ENCODE data around the gene KRT7.

Gene KRT7

GRCh38 chr12:52212701-52213563 lies 20.1 kb upstream of the KRT7 start:
- peak; percentile 10 for DNase-seq

- peak; percentile 79 for DNase-seq
These were observed 19.3 kb upstream of the KRT7 start for GRCh38 chr12:52213564-52214420.

GRCh38 chr12:52214421-52214802 lies 18.6 kb upstream of the KRT7 start:
- peak; percentile 13 for DNase-seq

GRCh38 chr12:52215587-52216031 lies 17.4 kb upstream of the KRT7 start:
- peak; percentile 16 for DNase-seq

GRCh38 chr12:52216100-52216499 lies 16.9 kb upstream of the KRT7 start:
- DNase-seq: peak; percentile 7

- peak; percentile 33 for DNase-seq
These were observed 16.2 kb upstream of the KRT7 start for GRCh38 chr12:52216807-52217206.

GRCh38 chr12:52217223-52217622 lies 15.8 kb upstream of the KRT7 start:
- DNase-seq: peak; percentile 30

- DNase-seq: no peak
These were observed 15.0 kb upstream of the KRT7 start for GRCh38 chr12:52218001-52218400.

- no peak for DNase-seq
These were observed 12.6 kb upstream of the KRT7 start for GRCh38 chr12:52220477-52220876.

GRCh38 chr12:52221070-52221781 lies 11.8 kb upstream of the KRT7 start:
- DNase-seq: no peak

GRCh38 chr12:52221912-52222457 lies 11.1 kb upstream of the KRT7 start:
- peak; percentile 28 for DNase-seq

GRCh38 chr12:52222692-52223091 lies 10.4 kb upstream of the KRT7 start:
- no peak for DNase-seq

- no peak for DNase-seq
These were observed 9.5 kb upstream of the KRT7 start for GRCh38 chr12:52223406-52224039.

GRCh38 chr12:52224151-52224550 lies 8.9 kb upstream of the KRT7 start:
- no peak for DNase-seq

GRCh38 chr12:52225752-52226151 lies 7.3 kb upstream of the KRT7 start:
- DNase-seq: no peak

- no peak for DNase-seq
These were observed 6.6 kb upstream of the KRT7 start for GRCh38 chr12:52226446-52226845.

- no peak for DNase-seq
These were observed 5.4 kb upstream of the KRT7 start for GRCh38 chr12:52227606-52228166.

- no peak for DNase-seq
These were observed 4.7 kb upstream of the KRT7 start for GRCh38 chr12:52228366-52228765.

- no peak for DNase-seq
These were observed 4.1 kb upstream of the KRT7 start for GRCh38 chr12:52228931-52229330.

GRCh38 chr12:52229836-52230343 lies 3.2 kb upstream of the KRT7 start:
- DNase-seq: no peak

GRCh38 chr12:52230364-52231281 lies 2.4 kb upstream of the KRT7 start:
- no peak for DNase-seq
